ENCODE results near the gene PATE4. TPM values are rescaled to one million over a fixed set of nuclear protein-coding genes. Genes with fewer than 3 reads are reported as not detected.
A peak's percentile ranks its signal among the peaks of the same experiment; 100 is the strongest.

PATE4 gene
- total RNA-seq, 4 donors from 2014 or later: not detected

DNA sequence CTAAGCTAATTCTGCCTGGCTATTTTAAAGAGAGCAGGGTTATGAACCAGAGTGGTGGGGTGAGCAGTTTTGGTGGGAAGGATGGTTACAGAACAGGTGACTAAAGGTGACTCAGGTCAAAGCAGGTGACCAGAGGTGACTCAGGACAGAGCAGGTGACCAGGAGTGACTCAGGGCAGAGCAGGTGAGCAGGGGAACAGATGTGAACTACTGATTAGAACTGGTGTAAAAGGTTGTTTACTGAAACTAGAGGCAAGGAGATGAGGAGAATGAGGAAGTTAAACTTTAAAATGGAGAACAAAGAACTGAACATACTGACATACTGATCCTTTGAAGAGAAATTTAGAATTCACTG lies 39.0 kb downstream of the PATE4 start:
- intact Hi-C loops (cut with DNase I; ENCODE audit: low total_unique reads): no loop called here
- DNase-seq (no peak), ATAC-seq (no peak)
- H3K9me3 ChIP-seq: no peaks in the 10 kb centered on the region
- H3K27me3 ChIP-seq: no peaks in the 10 kb centered on the region
- H3K4me3 ChIP-seq: no peak overlapping the region
- H3K4me1 ChIP-seq: no peaks in the 10 kb centered on the region
- TF ChIP-seq POLR2A (IDR thresholded peaks at IDR 0.05): no peak
- TF ChIP-seq, protein P1, sequence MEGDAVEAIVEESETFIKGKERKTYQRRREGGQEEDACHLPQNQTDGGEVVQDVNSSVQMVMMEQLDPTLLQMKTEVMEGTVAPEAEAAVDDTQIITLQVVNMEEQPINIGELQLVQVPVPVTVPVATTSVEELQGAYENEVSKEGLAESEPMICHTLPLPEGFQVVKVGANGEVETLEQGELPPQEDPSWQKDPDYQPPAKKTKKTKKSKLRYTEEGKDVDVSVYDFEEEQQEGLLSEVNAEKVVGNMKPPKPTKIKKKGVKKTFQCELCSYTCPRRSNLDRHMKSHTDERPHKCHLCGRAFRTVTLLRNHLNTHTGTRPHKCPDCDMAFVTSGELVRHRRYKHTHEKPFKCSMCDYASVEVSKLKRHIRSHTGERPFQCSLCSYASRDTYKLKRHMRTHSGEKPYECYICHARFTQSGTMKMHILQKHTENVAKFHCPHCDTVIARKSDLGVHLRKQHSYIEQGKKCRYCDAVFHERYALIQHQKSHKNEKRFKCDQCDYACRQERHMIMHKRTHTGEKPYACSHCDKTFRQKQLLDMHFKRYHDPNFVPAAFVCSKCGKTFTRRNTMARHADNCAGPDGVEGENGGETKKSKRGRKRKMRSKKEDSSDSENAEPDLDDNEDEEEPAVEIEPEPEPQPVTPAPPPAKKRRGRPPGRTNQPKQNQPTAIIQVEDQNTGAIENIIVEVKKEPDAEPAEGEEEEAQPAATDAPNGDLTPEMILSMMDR (IDR thresholded peaks at IDR 0.05 in 4 of 5, conservative IDR thresholded peaks at IDR 0.05 in 1 of 5): no peak
- in situ Hi-C loops (cut with MboI; ENCODE audit: low sequenced_read_pairs in 4 of 4): no loop called here
- no peak overlapping the region for H3K27ac ChIP-seq
- no peaks in the 10 kb centered on the region for H3K36me3 ChIP-seq

DNA sequence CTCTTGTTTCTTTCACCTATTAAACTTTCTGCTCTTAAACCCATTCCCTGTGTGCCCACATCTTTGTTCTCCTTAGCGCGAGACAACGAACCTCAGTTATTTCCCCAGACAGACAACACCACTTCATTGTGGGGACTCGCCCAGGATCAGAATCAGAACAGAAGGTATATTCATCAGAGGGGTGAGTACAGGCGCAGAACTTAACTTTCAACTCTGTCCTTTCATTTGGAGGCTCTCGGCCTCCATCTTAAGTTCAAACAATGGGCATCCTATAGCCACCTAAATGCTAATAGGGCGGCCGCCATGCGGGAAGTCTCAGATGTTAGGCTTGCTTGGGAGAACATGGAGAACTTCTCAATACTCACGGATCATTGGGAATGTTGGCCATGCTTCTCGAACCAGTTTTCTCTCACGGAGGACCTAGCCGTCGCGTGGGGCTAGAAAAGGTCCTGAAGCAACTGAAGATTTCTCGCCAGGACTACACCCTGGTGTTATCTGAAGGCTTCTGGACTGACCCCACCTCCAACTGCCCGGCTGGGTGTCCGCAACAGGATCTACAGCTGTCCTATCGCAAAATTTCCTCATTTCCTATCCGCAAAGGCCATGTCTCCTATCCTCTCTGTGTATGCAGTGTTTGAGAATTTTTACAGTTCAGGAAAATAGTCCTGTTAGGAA lies 40.9 kb downstream of the PATE4 start:
- Histone ChIP-seq H3K27me3 (no peaks in the 10 kb centered on the region), H3K27ac (no peak overlapping the region), H3K9me3 (no peaks in the 10 kb centered on the region), H3K36me3 (no peaks in the 10 kb centered on the region), H3K4me1 (no peaks in the 10 kb centered on the region), H3K4me3 (no peak overlapping the region)
- TF ChIP-seq POLR2A (IDR thresholded peaks at IDR 0.05): no peak
- TF ChIP-seq, protein P1 (IDR thresholded peaks at IDR 0.05 in 4 of 5, conservative IDR thresholded peaks at IDR 0.05 in 1 of 5): no peak
- DNase-seq (no peak), ATAC-seq (no peak)
- intact Hi-C loops (cut with DNase I; ENCODE audit: low total_unique reads) (no loop called here), in situ Hi-C loops (cut with MboI; ENCODE audit: low sequenced_read_pairs in 4 of 4) (no loop called here)

- in situ Hi-C loops (cut with MboI; ENCODE audit: low sequenced_read_pairs in 4 of 4): loop anchor here in 3 of 4 donors (25.0 kb wide), 3 partner anchors 262 to 912 kb away; partner anchors contain the start of genes CCDC15 (in 1 of the 3) and TMEM218 (in 1 of the 3)
- intact Hi-C loops (cut with DNase I; ENCODE audit: low total_unique reads): no loop called here
- H3K4me3 ChIP-seq: no peak overlapping the region
Observed at GRCh38 chr11:125874556-125875124, 41.5 kb downstream of the PATE4 start.

DNA sequence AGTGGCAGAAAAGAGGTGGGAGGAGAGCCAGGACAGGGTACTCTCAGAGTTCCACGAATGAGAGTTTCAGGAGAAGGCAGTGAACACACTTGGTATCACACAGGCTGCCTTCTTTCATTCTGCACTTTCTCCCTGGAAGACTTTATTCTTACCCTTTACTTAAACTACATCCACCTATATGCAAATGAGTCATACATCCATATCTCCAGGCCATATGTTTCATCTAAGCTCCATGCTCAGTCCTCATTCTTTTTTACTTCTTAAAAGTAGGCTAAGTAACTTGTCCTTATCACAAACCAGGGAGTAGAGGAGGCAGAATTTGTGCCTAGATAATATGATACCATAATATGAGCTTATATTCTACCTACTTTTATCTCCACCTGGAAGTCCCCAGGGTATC lies 48.2 kb downstream of the PATE4 start:
- Histone ChIP-seq H3K27me3 (no peaks in the 10 kb centered on the region), H3K9me3 (no peaks in the 10 kb centered on the region), H3K36me3 (no peaks in the 10 kb centered on the region), H3K4me3 (no peak overlapping the region), H3K4me1 (no peaks in the 10 kb centered on the region), H3K27ac (no peak overlapping the region)
- in situ Hi-C loops (cut with MboI; ENCODE audit: low sequenced_read_pairs in 4 of 4) (loop anchor here in 3 of 4 donors (25.0 kb wide), 3 partner anchors 269 to 919 kb away; partner anchors contain the start of genes CCDC15 (in 1 of the 3) and TMEM218 (in 1 of the 3)), intact Hi-C loops (cut with DNase I; ENCODE audit: low total_unique reads) (no loop called here)
- DNase-seq (no peak), ATAC-seq (no peak)
- TF ChIP-seq, protein P1 (IDR thresholded peaks at IDR 0.05 in 4 of 5, conservative IDR thresholded peaks at IDR 0.05 in 1 of 5): no peak
- TF ChIP-seq POLR2A (IDR thresholded peaks at IDR 0.05): no peak

More at GRCh38 chr11:125874556-125875124, 41.5 kb downstream of the PATE4 start:
- DNase-seq (peak in 1 of 2 donors; percentile 15), ATAC-seq (peak; percentile 80 to 81)
- Histone ChIP-seq H3K36me3 (no peaks in the 10 kb centered on the region), H3K4me1 (no peaks in the 10 kb centered on the region), H3K9me3 (no peaks in the 10 kb centered on the region), H3K27me3 (no peaks in the 10 kb centered on the region), H3K27ac (no peak overlapping the region)
- TF ChIP-seq, protein P1 (IDR thresholded peaks at IDR 0.05 in 4 of 5, conservative IDR thresholded peaks at IDR 0.05 in 1 of 5): peak in 4 of 5 experiments; percentile 31 to 69 (median 56)
- no peak for TF ChIP-seq POLR2A (IDR thresholded peaks at IDR 0.05)

All from gastrocnemius medialis (tissue), 4 donors.